ENCODE results near the gene A1CF.
"Not testable (repeated sequence)": the region's sequence is repeated elsewhere in the genome, so short reads cannot be mapped to it uniquely, and the experiment has no call there.

A1CF gene

DNA sequence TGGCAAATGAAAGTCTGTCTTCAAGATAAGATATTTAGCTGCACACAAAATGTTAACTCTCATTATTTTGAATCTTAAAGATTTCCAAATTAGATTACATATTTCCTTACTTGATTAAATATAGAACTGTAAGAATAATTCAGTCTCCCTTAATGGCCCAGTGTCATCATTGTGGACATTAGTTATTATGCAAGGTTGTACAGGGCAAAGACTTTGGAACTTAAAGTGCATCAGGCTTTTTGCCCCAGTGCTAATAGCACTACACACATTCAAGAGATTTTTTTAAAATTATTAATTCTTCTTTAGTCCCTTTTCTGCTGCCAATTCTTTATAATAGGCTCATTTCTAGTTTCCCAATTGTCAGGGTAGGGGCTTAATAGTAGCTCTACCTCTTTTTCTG, 103.4 kb downstream of the A1CF start:
- not testable (repeated sequence) for DNase-seq

DNA sequence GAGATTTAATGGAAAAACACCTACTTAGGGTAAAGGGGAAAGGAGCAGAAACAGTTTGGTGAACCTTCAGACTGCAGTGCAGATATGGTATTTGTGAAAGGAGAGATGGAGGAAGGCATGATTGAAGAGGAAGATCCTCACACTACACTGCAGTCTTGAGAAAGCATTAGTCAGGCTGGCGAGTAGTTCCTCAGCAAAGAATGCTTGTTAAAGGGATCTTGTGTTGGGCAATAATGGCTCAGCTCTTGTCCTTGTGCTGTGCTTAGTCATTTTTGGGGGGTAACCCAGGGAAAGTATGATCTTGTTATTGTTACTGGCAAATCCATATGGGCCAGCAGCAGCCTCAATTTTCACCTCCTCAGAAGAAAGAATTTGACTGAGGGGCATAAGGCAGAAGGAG, 105.4 kb downstream of the A1CF start:
- not testable (repeated sequence) for DNase-seq

DNA sequence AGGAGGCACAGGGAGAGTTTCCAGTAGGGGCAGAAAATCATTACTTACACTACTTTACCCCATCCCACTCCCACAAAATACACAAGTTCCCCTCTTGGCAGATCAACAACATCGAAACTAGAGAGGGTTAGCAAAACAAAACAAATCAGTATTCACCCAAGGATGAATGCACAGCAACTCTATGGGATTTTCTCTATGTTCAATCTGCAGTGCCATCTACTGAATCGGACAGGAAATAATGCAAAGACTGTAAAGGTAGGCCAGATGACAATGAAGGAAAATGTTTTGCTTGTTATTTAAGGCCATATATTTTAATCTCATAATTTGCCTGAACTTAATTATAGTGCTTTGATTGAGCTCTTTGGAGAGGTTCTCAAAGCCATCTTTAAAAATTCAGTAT, 110.6 kb downstream of the A1CF start:
- not testable (repeated sequence) for DNase-seq

DNA sequence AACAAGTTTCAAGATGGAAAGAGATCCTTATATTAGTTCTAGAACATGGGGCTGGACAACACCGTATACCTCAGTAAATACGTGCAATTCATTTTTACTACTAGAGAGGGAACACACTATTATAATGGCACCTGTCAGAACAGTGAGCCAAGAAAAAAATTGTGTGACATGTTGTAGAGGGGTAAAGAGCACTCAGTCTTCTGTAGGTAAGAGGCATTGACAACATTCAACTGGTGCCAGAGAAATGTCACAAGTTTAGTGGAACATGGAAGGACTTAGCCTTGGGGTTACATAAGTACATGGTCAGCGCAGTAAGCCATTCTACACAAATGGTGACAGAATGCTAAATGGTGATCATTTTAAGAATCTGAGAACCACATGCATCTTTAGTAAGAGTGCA, 113.4 kb downstream of the A1CF start:
- not testable (repeated sequence) for DNase-seq

DNA sequence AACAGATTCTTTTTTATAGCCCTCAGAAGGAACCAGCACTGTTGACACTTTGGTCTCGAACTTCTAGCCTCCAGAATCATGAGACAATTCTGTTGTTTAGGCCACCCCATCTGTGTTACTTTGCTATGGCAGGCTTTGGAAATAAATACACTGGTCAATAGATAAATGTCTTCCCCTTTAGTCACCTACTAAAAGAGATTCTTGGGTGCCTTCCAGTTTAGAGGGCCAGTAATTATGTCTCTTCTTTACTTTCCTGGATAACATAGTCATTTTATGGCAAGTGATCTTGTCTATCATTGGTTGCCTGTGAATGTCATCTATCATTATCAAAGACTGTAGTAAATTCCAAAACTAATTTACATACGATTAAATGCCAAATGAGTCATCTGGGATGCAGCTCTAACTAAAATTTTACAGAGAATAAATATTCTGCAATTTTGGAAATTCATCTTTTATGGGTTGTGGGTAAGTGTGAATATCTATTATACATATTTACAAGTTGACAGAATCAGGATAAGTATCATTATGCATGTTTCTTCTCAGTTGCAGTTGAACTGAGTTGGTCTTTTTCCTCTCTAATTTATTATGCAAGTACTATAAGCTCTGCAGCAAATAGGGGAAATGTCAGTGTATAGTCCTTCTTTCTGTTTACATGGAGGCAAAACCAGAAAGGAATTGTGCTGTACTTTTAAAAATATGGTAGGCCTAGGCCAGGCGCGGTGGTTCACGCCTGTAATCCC, 118.5 kb downstream of the A1CF start:
- DNase-seq, result not testable (repeated sequence)
